ENCODE data around the gene STC2. TPM values are rescaled to one million over a fixed set of nuclear protein-coding genes. Genes with fewer than 3 reads are reported as not detected.

Gene STC2
- total RNA-seq, 1 experiment from 2014 or later: 43.4 TPM

- Histone ChIP-seq H3K4me3 (no peak overlapping the region), H3K36me3 (no peaks in the 10 kb centered on the region), H3K27me3 (replicated peaks) (peaks cover 40% of the 10 kb centered on the region), H3K27ac (no peak overlapping the region), H3K9me3 (replicated peaks) (no peaks in the 10 kb centered on the region), H3K4me1 (replicated peaks) (no peaks in the 10 kb centered on the region)
- no peak for DNase-seq (ENCODE audit: low read depth in 1 of 2, low spot score in 2 of 2)
Measured at GRCh38 chr5:173268750-173269432, 59.3 kb downstream of the STC2 start.

DNA sequence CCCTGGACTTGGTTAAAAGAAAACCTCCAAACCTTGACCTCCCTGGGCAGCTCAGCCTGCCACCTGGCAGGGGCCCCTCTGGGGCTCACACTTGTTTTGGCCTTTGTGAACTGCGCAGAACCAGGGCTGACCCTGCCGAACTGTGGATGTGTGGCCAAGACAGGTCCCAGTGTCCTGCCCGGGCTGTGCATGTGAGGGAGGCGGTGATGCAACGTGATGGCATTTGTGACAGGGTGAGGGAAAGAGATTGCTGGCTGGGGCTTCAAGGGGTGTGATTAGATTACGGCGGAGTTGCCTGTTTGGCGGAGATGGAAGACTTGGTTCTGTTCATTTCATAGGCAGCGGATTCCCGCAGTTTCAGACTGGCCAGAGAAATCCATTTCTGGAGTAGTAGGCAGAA, 62.8 kb downstream of the STC2 start:
- DNase-seq (ENCODE audit: low read depth in 1 of 2, low spot score in 2 of 2): no peak
- no peaks in the 10 kb centered on the region for H3K36me3 ChIP-seq
- H3K27ac ChIP-seq: no peak overlapping the region
- no peak overlapping the region for H3K4me3 ChIP-seq
- H3K9me3 ChIP-seq (replicated peaks): no peaks in the 10 kb centered on the region
- H3K4me1 ChIP-seq (replicated peaks): no peaks in the 10 kb centered on the region
- H3K27me3 ChIP-seq (replicated peaks): peaks cover 57% of the 10 kb centered on the region

Other genes starting within 250 kb of the STC2 start
- gene BNIP1, start 183.9 kb downstream of the STC2 start, total RNA-seq (2014; rRNA removed; shearing (Covaris generic)): 16.7 and 34.6 TPM in 2 replicates
- not detected in 2 replicates for gene NKX2-5, start 93.2 kb downstream of the STC2 start, total RNA-seq (2014; rRNA removed; shearing (Covaris generic))